Vagina (tissue), 2 donors: ENCODE data around the gene CELSR2. TPM values are rescaled to one million over a fixed set of nuclear protein-coding genes. Genes with fewer than 3 reads are reported as not detected.

Experiments used
- DNase-seq, 2 donors: peaks; one replicate each; pipeline ENCODE4 v3.0.0-alpha.2; 2017; ENCODE audit errors: extremely low spot score in 2 of 2
- H3K27ac ChIP-seq: fragments of 200-600 bp; sonication (generic); one replicate; pipeline ENCODE4 v1.5.1; 2019
- H3K27me3 ChIP-seq: fragments of 200-600 bp; sonication (generic); one replicate; pipeline ENCODE4 v1.5.1; 2019
- H3K36me3 ChIP-seq, 2 donors: fragments of 200-600 bp; sonication (generic); one replicate each; pipeline ENCODE4 v1.5.1; 2017 to 2019
- H3K4me1 ChIP-seq: fragments of 200-600 bp; sonication (generic); one replicate; pipeline ENCODE4 v1.5.1; 2019
- H3K4me3 ChIP-seq, 2 donors: fragments of 200-600 bp; sonication (generic); 1 replicate in 1 of 2; 2 replicates in 1 of 2; pipeline ENCODE4 v1.5.1; 2016 to 2019
- H3K9me3 ChIP-seq: fragments of 200-600 bp; sonication (generic); one replicate; pipeline ENCODE4 v1.5.1; 2019
- POLR2A ChIP-seq, 2 donors: fragments of 450-650 bp; IDR thresholded peaks; one replicate each; pipeline ENCODE4 v1.6.1; 2017; ENCODE audit warnings: antibody characterized with exemption in 2 of 2, mild to moderate bottlenecking in 2 of 2, moderate library complexity in 2 of 2
- POLR2AphosphoS5 ChIP-seq, 2 donors: sonication (generic); formaldehyde crosslinking; IDR thresholded peaks; one replicate each; pipeline ENCODE4 v1.9.0; 2017; ENCODE audit warnings: antibody characterized with exemption in 2 of 2, mild to moderate bottlenecking in 2 of 2, low read depth in 1 of 2; ENCODE audit not compliant: insufficient read depth in 1 of 2
- intact Hi-C: fragments of 100-400 bp; cut with DNase I; formaldehyde crosslinking; loops from one replicate; pipeline ENCODE4 v1.15.1; 2023
- total RNA-seq: library from RNA; depleted of rRNA; stranded (reverse); fragments of >200 nt; gene quantifications from one replicate; pipeline ENCODE4 v1.2.3, GENCODE V29; 2016
- TF ChIP-seq, protein P1 (sequence below), 3 experiments: fragments of 450-650 bp in 2 of 3; fragments of 200-600 bp in 1 of 3; sonication (generic) in 1 of 3; IDR thresholded peaks; one replicate each; pipeline ENCODE4 v1.5.1; 2017 to 2019; ENCODE audit warnings: antibody characterized with exemption in 3 of 3, mild to moderate bottlenecking in 2 of 3, moderate library complexity in 2 of 3

Gene CELSR2, protein sequence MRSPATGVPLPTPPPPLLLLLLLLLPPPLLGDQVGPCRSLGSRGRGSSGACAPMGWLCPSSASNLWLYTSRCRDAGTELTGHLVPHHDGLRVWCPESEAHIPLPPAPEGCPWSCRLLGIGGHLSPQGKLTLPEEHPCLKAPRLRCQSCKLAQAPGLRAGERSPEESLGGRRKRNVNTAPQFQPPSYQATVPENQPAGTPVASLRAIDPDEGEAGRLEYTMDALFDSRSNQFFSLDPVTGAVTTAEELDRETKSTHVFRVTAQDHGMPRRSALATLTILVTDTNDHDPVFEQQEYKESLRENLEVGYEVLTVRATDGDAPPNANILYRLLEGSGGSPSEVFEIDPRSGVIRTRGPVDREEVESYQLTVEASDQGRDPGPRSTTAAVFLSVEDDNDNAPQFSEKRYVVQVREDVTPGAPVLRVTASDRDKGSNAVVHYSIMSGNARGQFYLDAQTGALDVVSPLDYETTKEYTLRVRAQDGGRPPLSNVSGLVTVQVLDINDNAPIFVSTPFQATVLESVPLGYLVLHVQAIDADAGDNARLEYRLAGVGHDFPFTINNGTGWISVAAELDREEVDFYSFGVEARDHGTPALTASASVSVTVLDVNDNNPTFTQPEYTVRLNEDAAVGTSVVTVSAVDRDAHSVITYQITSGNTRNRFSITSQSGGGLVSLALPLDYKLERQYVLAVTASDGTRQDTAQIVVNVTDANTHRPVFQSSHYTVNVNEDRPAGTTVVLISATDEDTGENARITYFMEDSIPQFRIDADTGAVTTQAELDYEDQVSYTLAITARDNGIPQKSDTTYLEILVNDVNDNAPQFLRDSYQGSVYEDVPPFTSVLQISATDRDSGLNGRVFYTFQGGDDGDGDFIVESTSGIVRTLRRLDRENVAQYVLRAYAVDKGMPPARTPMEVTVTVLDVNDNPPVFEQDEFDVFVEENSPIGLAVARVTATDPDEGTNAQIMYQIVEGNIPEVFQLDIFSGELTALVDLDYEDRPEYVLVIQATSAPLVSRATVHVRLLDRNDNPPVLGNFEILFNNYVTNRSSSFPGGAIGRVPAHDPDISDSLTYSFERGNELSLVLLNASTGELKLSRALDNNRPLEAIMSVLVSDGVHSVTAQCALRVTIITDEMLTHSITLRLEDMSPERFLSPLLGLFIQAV (N-terminal part only)
- total RNA-seq = 38.5 TPM

DNA sequence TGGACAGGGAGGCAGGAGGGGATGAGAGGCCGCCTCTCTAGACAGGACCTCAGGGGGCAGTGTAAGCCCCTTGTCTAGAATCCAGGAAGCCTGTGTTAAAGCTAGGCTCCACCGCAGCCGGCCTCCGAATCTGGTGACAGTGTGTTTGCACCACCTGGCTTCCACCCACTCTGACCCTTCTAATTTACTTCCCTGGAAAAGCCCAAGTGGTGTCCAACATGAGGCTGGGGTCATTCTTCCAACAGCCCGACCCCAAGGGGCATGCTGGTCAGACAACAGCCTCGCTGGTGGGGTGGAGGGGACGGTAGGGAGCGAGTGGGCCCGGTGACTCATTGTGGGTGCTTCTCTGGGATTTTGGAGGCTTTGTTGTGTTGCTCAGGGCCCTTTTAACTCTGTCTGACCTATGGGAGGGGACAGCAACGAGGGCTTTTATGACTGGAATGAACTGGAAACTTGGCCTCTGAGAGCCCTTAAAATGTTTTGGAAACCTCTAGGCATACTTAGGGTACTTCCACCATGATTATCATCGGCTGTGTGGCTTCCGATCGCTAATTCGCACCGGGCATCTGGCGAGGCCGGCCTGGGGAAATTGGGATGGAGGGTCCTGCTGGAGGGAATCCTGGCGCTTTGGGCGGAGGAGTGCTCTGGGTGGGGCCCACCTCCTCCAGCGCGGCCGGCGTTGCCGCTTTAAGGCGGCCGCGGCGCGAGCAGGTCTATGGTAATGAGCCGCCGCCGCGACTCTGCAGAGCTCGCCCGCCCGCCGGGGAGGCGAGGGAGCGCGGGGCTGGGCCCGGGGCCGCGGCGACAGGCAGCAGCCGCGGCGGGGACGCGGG lies at the start of gene CELSR2:
TSS of gene CELSR2 (plus strand) at position 743 of the 833 bp plus-strand sequence. CDS start 541 bp downstream, outside the sequence.
- peak within 1 kb of the TSS; percentile 56 to 84 for H3K4me3 ChIP-seq
- no peak for TF ChIP-seq POLR2A (IDR thresholded peaks at IDR 0.05)
- TF ChIP-seq POLR2AphosphoS5 (IDR thresholded peaks at IDR 0.05; ENCODE audit: insufficient read depth in 1 of 2, low read depth in 1 of 2) = peak in 1 of 2 donors; percentile 15
- intact Hi-C loops = no loop called here
- peak within 1 kb of the TSS; percentile 50 for H3K27ac ChIP-seq
- no peaks in the 10 kb centered on the region for H3K9me3 ChIP-seq
- H3K36me3 ChIP-seq = no peaks in the 10 kb centered on the region
- H3K4me1 ChIP-seq = peaks cover 25% of the 10 kb centered on the region
- no peaks in the 10 kb centered on the region for H3K27me3 ChIP-seq
- DNase-seq = no peak

DNA sequence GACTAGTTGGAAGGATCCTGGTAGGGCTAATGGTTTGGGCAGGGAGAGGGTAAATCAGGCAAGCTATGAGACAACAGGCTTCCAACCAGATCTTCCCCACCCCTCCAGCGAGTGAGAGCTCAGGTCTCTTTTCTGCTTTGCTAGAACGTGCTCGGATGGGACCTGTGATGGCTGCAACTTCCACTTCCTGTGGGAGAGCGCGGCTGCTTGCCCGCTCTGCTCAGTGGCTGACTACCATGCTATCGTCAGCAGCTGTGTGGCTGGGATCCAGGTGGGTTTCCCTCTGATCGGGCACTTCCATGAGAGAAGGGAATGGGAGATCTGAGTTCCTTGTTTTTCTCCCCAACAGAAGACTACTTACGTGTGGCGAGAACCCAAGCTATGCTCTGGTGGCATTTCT lies 49.6 kb upstream of the CELSR2 start:
- Histone ChIP-seq H3K4me3 (no peak overlapping the region), H3K36me3 (no peaks in the 10 kb centered on the region), H3K9me3 (no peaks in the 10 kb centered on the region), H3K27ac (no peak overlapping the region), H3K27me3 (no peaks in the 10 kb centered on the region), H3K4me1 (peaks cover 16% of the 10 kb centered on the region)
- intact Hi-C loops = no loop called here
- no peak for DNase-seq
- TF ChIP-seq POLR2AphosphoS5 (IDR thresholded peaks at IDR 0.05; ENCODE audit: insufficient read depth in 1 of 2, low read depth in 1 of 2) = no peak
- no peak for TF ChIP-seq POLR2A (IDR thresholded peaks at IDR 0.05)
- TF ChIP-seq, protein P1, sequence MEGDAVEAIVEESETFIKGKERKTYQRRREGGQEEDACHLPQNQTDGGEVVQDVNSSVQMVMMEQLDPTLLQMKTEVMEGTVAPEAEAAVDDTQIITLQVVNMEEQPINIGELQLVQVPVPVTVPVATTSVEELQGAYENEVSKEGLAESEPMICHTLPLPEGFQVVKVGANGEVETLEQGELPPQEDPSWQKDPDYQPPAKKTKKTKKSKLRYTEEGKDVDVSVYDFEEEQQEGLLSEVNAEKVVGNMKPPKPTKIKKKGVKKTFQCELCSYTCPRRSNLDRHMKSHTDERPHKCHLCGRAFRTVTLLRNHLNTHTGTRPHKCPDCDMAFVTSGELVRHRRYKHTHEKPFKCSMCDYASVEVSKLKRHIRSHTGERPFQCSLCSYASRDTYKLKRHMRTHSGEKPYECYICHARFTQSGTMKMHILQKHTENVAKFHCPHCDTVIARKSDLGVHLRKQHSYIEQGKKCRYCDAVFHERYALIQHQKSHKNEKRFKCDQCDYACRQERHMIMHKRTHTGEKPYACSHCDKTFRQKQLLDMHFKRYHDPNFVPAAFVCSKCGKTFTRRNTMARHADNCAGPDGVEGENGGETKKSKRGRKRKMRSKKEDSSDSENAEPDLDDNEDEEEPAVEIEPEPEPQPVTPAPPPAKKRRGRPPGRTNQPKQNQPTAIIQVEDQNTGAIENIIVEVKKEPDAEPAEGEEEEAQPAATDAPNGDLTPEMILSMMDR (IDR thresholded peaks at IDR 0.05) = no peak

DNA sequence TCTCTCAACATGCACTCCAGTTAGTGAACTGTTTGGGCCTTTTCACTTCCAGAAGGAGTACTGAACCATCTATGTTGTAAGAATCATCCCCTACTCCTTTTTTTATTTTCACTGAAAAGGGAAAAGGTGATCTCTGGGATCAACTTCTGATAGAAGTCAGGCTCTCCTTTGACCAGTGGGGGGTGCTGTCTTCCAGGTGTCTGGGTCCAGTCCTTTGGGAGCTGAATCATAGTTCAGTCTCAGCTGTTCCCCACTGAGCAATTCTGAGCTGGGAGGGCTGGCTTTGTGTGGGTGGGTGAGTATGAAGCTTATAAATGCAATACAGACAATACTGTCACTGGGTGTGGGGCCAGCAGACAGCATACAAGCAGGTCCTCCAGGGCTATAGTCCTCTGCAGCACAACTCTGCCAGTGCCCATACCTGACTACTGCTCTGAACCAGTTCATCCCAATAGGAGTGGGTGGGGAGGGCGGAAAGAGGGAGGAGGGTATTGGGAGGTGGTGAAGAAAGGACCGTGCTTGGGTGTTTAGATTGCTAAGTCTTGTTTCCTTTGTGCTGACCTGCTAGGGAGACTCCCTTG lies 48.1 kb upstream of the CELSR2 start:
- H3K27me3 ChIP-seq = no peaks in the 10 kb centered on the region
- H3K4me1 ChIP-seq = peaks cover 16% of the 10 kb centered on the region
- intact Hi-C loops = no loop called here
- no peaks in the 10 kb centered on the region for H3K36me3 ChIP-seq
- no peak for DNase-seq
- TF ChIP-seq POLR2AphosphoS5 (IDR thresholded peaks at IDR 0.05; ENCODE audit: insufficient read depth in 1 of 2, low read depth in 1 of 2) (peak in 1 of 2 donors; percentile 43), POLR2A (IDR thresholded peaks at IDR 0.05) (no peak)
- TF ChIP-seq, protein P1 (IDR thresholded peaks at IDR 0.05) = peak in 1 of 3 experiments; percentile 30
- H3K4me3 ChIP-seq = no peak overlapping the region
- no peak overlapping the region for H3K27ac ChIP-seq
- no peaks in the 10 kb centered on the region for H3K9me3 ChIP-seq

DNA sequence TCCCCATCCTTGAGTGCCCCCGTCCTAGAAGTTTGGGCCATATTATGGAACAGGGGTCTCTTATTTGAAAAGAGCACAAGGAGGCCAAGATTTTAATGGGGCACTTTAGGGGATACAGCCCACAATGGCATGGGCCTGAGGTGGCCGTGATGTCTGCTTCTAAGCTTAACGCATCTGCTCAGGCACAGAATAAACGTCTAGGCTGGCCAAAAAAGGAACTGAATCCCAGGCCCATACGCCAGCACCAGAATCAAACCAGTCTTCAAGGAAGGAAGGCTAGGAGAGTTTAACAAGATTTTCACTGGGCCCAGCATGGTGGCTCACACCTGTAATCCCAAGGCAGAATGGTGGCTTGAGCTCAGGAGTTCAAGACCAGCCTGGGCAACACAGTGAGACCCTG lies 44.9 kb upstream of the CELSR2 start:
- no peaks in the 10 kb centered on the region for H3K4me1 ChIP-seq
- no peak overlapping the region for H3K27ac ChIP-seq
- TF ChIP-seq, protein P1 (IDR thresholded peaks at IDR 0.05) = no peak
- no peak for TF ChIP-seq POLR2A (IDR thresholded peaks at IDR 0.05)
- no peak for TF ChIP-seq POLR2AphosphoS5 (IDR thresholded peaks at IDR 0.05; ENCODE audit: insufficient read depth in 1 of 2, low read depth in 1 of 2)
- H3K36me3 ChIP-seq = no peaks in the 10 kb centered on the region
- no peak for DNase-seq
- H3K27me3 ChIP-seq = no peaks in the 10 kb centered on the region
- no peak overlapping the region for H3K4me3 ChIP-seq
- H3K9me3 ChIP-seq = no peaks in the 10 kb centered on the region
- intact Hi-C loops = no loop called here
